GM18907 (cell line): ENCODE data around the gene PEMT.

ENCODE experiments used
- ATAC-seq: cut with Tn5 transposase; IDR thresholded peaks from one replicate; pipeline ENCODE4 v1.9.1; 2021; ENCODE audit warnings: mild to moderate bottlenecking, moderate library complexity; ENCODE audit not compliant: unreplicated experiment

Gene PEMT

DNA sequence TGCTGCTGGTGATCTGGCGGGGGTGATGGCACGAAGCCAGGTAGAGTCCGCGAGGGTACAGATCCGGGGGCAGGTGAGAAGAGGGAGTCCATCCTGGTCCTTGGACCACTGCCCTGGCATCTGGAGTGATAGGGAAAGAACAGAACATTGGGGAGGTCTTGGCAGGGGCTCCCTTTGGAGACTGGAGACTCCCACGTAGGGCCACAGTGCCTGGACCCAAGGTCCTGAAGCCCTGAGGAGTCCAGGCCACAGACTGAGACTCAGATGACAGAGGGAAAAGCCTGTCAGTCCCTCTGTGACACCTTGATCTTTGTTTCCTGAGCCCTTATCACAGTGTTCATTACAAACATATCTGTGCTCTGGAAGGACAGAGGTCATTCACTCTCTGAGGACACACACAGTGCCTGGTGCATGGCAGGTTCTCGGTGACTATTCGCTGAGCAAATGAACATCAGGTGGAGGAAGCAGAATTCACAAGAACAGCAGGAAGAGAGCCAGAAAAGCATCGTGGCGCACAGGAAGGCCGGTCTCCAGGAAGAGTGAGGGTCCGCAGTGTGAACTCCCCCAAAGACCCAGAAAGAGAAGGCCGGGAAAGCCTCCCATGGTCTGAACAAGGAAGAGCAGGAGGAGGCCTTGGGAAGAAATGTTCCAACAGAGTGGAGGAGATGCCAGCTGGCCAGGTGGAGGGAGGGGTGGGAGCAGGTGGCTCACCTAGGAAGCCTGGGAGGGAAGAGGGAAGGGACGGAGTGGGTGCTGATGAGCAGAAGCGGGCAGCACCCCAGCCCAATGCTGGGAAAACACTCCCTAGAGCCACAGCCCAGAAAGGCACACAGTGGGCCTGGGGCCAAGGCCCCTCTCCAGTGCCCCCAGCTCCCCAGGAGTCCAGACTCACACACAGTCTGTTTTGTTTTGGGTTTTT, 20.5 kb downstream of the PEMT start:
- no peak for ATAC-seq

DNA sequence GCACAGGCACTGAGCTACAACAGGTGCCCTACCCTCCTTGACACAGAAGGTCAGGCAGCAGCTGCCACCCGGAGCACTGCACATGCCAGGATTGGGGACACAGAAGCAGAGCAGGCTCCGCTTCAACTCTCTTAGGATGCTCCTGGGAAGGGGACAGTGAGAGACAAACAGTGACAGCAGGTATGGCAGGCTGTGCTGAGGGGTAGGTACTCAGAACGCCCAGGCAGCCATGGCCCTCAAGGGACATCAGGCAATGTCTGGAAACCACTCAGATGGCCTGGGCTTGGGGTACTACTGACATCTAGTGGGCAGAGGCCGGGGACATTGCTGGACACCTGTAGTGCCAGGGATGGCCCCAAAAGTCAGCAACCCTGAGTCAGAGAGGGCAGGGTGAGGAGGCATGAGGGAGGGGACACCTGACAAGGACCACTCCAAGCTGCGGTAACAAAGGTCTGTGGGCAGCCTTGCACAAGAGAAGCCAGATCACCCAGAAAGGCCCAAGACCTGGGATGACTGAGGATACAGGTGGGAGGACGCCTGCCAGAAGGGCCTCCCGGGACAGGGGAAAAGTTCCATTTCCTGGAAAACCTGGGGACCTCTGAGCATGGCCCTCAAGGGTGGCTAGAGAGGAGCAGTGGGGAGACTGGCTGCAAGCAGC, 21.2 kb downstream of the PEMT start:
- ATAC-seq, result no peak

DNA sequence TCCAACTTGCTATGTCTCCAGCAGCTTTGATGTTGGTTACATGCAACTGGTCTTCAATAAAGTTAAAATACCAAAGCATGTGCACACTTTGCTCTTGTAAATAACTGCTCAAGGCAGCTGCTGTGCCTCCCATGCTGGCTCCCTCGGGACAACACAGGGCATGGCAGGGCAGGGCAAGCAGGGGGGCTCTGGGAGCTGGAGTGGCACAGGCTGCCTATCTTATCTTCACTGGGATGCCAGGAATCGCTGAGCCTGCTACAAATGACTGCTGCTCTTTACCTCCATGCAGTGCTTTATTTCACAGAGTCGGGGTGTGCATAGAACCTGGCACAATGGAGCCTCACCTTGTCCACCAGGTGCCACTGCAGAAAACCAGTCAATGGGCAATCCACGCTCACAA, 21.8 kb downstream of the PEMT start:
- ATAC-seq, result no peak

DNA sequence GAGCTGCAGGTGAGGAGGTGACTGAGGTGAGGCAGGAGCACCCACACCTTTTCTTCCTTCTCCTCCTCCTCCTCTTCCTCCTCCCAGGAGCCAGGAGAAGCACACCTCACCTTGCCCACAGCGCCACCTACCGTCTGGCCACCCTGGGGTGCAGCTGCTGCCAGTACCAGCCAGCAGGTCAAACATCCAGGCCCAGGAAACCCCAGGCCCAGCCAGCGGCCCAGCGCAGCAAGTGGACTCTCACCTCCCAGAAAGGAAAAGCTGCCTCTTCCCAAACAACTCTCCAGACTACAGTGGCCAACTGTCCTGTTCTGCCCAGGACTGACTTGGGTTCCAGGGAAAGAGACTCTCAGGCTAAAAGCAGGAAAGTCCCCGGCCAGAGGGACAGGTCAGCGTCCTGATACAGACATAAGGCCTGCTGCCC, 22.7 kb downstream of the PEMT start:
- no peak for ATAC-seq

DNA sequence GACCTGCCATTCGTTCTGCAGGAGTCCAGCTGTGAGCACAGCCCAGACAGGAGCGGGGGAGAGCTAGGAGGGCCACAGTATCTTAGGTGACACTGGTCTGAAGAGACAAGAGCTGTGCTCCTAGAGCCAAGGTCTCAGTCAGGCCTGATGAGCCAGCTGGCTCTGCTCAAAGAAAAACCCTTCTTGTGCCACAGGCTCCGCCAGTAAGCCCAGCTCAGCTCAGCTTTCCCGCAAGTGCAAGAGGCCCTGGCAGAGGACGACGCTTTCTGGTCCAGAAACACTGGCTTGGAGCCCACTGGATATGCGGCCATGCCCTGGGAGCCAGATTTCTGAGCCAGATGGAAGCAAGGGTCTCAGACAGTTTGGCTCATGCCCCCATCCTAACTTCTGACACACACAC, 23.9 kb downstream of the PEMT start:
- no peak for ATAC-seq

DNA sequence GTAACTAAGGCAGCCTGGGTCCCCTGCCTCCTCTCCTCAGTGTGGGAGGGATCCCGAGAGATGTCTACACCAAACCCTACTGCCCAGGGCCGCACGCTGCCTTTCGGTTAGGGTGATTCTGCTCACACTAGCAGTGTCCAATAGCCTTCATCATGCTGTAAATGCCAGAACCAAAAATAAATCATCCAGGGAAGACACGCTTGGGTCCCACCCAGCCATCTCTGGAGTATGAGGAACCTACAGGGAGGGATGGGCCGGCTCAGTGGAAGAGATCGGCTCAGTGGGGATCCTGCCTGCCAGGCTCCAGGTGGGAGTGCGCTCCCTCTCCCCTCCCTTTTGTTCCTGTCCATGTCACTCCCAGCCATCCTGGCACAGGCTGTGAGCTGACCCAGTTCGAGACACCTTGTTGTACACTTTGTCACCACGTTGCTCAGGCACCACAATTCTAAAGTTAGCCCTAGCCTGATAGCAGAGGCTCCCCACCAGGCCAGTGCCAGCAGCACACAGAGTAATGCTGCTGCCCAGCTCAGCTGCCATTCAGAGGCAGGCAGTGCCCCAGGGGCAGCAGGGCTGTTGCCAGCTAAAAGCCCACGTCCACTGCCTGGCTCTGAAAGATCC, 24.5 kb downstream of the PEMT start:
- no peak for ATAC-seq

DNA sequence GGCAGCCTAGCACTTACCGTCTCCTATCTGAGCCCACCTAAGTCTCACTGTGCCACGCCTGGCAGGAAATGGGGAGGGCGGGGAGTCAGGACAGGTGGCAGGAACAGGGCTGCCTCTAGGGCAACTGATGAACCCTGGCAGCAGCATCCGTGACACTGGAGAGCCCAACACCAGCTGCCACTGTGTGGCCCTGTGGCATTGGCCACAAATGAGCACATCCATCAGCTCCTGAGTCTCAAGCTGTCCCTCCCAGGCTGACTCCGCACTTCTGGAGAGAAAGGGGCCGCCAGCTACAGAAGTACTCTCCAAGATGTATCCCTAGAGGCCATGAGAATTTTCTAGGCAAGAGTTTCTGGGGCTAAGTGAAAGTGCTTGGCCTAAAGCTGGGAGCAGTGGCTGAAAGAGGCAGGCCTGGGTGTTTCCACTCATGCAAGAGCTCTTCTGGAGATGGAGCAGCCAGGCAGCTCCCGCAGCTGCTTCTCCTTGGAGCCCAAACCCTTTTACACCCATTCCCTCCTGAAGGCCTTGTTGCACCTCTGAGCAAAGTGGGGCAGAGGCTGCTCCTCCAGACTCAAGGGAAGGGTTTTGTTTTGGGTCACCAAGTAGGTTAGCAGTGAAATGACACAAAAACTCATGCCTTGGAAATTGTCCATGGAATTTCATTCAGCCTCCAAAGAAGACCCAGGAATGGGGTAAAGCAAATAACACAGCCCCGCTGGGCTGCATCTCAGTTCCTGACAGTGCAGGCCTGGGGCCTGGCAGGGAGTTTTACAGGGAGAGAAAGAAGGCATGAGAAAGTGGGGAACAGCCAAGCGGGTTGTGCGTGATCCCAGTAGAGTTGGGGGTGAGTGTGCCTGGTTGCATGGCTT, 25.8 kb downstream of the PEMT start:
- ATAC-seq, result no peak

DNA sequence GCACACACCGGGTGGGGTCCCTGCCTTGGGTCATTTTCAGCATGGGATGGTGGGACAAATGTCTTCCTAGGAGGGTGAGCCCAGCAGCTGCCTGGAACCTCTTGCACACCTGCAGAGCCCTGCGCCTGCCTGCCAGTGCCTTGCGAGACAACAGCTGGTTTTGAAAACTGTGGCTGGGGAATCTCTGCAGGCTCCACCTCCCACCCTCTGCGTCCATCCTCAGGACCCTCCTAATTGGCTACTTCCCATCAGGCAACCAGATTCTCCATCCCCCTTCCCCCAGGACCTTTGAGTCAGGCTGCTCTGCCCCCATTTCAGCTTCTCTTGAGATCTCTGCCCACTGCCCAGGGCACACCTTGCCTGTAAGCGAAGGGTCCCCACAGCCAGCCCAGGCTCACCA, 26.6 kb downstream of the PEMT start:
- ATAC-seq, result no peak

DNA sequence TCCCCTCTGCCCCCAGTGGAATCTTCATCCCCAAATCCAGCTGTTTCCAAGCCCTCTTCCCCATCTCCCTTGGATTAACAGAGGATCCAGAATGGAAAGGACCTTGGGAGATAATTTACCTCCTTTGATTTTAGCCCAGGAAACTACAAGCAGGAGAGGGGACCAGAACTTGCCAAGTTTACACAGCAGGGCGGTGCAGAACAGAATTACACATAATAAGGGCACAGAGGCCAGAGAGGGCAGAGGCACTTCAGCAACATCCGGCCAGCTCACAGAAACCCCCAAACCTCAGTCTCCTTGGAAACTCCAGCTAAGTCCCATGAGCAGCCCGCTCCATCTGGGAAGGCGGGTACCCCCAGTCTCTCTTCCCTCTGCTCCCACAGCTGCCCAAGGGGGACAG, 27.2 kb downstream of the PEMT start:
- no peak for ATAC-seq

DNA sequence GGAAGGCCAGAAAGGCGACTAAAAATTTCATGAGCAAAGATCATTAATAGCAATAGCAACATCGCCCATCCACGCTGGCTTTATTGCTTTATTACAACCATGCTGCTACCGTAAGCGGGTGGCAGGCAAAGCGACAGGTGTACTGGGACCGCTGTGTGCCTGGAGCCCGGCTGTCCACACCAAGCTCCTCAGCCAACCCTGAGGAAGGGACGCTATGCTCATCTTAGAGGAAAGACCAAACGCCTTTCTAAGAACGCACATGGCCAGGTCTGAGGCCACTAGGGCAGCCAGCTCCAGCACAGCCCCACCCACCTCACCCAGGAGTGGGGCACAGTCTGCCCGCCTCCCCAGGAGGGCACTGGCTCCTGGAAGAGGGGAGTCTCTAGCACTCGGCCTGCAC, 28.0 kb downstream of the PEMT start:
- no peak for ATAC-seq

DNA sequence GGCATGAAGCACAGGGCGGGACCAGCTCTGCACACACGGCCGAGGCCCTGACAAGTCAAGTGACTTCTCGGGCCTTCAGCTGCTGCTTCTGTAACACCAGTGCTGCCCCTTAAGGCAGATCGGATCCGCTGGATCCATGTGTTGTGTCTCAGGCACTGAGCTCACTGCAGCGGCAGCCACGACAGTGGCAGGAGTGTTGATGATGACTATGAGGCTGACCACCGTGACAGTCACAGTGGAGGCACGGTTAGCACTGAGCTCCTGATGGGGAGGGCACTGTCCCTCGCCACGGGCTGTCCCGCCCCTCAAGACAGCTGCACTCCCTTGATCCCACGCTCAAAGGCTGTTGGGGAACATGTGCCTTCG, 29.4 kb downstream of the PEMT start:
- no peak for ATAC-seq

DNA sequence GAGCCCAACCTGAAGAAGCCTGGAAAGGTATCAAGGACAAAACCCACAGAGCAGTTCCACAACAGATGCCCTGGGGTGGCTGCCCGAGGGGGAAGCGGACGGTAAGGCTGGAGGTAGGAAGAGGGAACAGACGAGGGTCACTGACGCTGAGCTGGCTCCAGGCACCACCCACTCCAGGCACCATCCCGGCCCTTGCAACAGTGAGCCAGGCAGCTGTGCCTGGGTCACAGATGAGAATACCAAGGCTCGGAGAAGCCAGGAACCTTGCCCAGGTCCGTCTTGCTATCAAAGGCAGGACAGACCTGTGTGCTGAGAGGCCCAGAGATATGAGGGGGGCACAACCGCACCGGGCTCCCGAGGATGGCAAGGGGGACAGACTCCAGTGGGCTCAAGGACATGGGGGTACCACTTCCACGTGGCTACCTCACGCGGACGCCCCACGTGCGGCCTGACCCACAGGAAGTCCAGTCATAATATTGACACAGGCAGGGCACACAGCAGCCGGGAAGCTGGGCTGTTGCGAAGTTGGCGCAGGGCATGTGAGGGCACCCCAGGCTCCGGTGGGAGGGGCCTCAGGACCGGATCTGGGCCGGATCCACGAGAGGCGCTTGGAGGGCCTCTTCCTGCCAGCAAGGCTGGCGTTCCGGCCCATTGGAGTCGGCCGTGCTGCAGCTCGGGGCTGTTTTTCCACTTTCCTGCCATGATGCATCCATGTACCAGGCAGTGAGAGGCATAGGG, 29.9 kb downstream of the PEMT start:
- ATAC-seq, result no peak

DNA sequence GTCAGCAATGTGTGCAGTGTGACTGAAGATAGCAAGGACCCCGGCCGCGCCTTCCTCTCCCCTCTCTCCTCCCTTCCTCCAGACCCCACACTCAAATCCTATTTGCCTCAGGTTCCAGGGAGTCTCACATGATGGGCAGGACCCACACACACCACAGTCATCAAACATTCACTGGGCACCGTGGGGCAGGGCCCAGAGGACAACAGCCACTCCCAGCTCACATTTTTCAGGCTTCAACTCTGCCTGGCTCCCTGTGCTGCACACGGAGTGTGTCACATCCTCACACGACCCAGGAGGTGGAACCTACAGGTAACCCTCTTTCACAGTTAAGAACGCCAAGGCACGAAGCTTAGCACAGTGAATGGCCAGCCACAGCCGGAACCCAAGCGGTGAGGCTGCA, 30.5 kb downstream of the PEMT start:
- no peak for ATAC-seq

DNA sequence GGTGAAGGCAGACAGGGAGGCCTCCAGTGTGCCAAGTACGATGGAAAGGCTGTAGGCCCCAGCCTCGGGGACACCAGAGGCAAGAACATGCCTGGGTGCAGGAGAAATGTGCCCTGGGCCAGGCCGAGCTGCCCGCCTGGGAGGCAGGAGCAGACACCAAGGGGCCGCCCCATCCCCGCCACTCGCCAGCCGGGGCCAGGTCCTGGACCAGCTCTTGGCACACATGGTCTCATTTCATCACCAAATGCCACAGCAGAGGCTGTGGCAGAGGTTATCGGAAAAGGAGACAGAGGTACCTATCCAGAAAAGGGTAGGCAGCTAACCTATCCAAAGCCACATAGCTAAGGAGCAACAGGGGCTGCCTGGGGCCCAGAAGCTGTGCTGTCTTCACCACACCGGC, 31.3 kb downstream of the PEMT start:
- no peak for ATAC-seq

DNA sequence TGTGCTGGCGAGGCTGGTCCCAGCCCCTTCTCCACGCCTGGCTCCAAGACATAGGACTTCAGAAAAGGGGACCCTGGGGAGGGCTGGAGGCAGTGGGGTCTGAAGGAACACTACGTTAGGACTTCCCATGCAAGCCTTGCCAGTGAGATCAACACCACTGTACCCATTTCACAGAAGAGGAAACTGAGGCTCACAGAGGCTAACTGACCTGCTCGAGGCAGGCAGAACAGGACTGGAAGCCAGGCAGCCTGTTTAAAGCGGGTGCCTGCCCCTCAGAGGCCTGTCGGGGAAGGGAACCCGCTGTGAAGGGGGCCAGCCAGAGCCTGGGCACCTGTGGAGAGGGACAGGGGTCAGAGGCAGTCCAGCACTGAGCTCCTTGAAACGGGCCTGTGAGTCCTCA, 32.3 kb downstream of the PEMT start:
- no peak for ATAC-seq

DNA sequence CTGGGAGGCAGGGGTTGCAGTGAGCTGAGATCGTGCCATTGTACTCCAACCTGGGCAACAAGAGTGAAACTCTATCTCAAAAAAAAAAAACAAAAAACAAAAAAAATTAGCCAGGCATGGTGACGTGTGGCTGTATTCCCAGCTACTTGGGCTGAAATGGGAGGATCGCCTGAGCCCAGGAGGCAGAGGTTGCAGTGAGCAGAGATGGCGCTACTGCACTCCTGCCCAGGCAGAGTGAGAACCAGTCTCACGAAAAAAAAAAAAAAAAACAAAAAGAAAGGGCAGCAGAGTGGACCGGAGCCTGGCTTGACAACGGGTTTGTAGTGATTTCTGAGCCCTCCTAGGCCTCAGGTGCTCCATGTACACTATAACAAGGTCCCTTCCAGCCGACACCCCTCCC, 33.1 kb downstream of the PEMT start:
- no peak for ATAC-seq

DNA sequence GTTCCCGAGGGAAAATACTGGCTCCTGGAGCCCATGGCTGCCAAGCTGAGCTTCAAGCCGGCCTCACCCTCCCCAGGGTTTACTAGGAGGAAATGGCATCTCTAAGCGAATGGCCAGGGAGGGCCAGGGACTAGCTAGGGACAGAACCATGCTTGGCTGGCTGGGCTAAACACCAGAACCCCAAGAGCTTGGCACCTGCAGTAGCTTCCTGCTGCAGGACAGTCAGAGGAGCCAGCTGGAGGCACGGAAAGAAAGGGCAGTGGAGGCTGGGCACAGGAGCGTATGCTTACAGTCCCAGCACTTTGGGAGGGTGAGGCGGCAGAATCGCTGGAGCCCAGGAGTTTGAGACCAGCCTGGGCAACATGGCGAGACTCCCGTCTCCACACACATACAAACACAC, 33.7 kb downstream of the PEMT start:
- no peak for ATAC-seq

DNA sequence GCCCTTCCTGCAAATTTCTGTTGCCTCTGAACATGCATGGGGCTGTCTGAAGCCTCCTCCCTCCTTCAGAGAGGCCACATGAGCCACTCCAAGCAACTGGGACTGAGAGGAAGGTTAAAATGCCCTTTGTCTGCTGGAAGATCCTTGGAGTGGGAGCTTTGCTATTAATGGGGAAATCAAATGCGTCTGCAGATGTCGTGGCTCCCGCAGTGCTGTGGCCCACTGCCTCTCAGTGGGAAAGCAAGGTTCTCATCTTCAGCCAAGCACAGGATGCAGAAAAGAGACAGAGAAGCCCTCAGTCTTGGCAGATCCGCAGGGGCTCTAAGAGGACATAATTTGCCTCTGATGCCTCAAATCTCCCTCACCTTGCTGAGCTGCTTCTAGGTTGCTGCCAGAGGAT, 34.8 kb downstream of the PEMT start:
- ATAC-seq, result no peak

DNA sequence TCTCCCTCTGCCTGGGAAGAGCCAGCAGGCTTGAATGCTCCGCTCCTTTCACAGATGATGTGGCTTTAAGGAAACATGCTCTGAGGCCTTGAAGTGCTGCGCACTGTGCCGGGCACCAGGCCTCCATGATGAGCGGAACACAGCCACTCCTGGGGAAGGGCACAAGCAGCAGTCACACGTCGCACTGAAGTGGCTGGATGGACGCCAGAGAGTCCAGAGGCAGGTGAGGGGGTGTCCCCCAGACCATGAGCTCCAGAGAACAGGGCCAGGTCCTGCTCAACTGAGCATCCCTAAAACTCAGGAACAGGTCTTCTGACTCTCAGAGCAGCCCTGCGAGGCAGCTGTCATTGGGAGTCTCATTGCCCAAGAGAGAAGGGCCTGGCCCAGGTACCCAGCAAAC, 35.6 kb downstream of the PEMT start:
- no peak for ATAC-seq

DNA sequence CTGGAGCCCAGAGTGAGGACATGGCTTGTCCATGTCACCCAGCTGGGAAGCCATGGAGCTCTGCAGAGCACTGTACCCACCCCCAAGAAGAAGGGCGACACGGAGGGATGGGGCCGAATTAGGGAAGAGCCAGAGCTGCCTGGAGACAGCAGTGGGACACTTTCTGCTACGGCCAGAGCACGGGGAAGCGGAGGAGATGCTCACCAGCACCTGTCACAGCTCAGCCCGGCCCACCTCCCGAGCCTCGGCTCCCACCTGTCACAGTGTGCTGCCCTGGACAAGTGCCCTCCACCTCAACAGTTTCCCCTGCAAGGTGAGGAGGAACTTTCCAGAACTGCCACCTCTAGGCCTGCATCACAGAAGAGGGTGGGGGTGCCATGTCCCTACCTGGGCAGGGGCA, 36.4 kb downstream of the PEMT start:
- ATAC-seq, result no peak

DNA sequence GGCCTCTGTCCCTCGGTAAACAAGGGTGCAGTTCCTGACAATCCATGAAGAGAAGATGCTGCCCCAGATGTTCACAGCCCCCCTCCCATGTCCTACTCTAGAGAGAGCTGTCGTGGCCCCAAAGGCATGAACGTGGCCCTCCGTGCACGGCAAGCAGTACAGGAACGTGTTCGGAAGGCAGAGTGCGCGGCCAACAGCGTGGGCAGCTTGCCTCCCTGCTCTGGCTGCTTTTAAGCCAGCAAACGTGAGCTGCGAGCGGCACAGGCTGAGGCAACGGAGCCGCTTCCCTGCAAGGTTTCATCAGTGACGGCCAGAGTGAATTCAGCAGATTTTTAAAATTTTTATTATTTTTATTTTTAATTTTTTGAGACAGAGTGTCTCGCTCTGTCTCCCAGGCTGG, 37.2 kb downstream of the PEMT start:
- no peak for ATAC-seq
